Measurements from ENCODE around the gene NFYB. TPM values are rescaled to one million over a fixed set of nuclear protein-coding genes. Genes with fewer than 3 reads are reported as not detected.

Gene NFYB
- total RNA-seq, 2 donors from 2014 or later, result 37.9 to 41.1 TPM

DNA sequence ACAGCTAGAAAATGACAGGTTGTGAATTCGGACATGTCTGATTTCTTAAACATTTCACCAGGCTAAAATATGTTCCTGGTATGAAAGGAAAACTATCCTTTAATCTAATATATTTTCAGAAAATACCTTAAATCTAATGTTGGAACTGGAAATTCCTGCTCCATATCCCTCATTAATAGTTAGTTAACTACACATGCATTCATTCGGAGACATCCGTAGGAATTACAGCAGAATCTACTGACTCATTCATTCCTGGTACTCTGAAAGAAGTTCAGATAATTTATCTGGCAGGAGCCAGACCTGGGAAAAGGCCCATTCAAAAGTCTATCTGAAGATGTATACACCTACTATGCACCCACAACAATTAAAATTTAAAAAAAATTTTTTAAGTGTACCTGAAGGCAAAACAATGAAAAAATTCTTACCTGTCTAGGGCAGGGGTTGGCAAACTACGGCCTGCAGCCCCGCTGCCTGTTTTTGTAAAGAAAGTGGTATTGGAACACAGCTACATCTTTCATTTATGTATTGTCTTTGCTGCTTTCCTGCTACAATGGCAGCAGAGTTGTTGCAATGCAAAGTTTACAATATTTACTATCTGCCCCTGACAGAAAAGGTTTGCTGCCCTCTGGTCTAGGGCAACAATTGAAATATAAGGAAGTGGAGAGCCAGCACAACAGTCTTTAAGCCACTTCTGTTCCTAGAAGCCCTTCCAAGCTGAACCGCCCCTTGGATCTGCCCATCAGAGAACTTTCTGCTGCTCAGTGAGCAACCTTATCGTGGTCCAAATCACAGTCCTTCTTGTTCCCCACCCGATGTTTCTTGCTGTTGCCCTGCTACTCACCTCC lies 17.9 kb upstream of the NFYB start:
- no peak for DNase-seq (ENCODE audit: low spot score)
- Histone ChIP-seq H3K36me3 (no peaks in the 10 kb centered on the region), H3K27ac (no peak overlapping the region), H3K9me3 (no peaks in the 10 kb centered on the region), H3K4me3 (no peak overlapping the region), H3K27me3 (replicated peaks; ENCODE audit: insufficient read depth) (no peaks in the 10 kb centered on the region), H3K4me1 (replicated peaks) (no peaks in the 10 kb centered on the region)
- 88% methylated on average over 8 of the region's 8 CpGs for WGBS
- intact Hi-C loops (cut with DNase I), result no loop called here
- TF ChIP-seq, protein P1, sequence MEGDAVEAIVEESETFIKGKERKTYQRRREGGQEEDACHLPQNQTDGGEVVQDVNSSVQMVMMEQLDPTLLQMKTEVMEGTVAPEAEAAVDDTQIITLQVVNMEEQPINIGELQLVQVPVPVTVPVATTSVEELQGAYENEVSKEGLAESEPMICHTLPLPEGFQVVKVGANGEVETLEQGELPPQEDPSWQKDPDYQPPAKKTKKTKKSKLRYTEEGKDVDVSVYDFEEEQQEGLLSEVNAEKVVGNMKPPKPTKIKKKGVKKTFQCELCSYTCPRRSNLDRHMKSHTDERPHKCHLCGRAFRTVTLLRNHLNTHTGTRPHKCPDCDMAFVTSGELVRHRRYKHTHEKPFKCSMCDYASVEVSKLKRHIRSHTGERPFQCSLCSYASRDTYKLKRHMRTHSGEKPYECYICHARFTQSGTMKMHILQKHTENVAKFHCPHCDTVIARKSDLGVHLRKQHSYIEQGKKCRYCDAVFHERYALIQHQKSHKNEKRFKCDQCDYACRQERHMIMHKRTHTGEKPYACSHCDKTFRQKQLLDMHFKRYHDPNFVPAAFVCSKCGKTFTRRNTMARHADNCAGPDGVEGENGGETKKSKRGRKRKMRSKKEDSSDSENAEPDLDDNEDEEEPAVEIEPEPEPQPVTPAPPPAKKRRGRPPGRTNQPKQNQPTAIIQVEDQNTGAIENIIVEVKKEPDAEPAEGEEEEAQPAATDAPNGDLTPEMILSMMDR (IDR thresholded peaks at IDR 0.05), result no peak
- TF ChIP-seq POLR2A (IDR thresholded peaks at IDR 0.05) (no peak), POLR2AphosphoS5 (IDR thresholded peaks at IDR 0.05) (no peak)

DNA sequence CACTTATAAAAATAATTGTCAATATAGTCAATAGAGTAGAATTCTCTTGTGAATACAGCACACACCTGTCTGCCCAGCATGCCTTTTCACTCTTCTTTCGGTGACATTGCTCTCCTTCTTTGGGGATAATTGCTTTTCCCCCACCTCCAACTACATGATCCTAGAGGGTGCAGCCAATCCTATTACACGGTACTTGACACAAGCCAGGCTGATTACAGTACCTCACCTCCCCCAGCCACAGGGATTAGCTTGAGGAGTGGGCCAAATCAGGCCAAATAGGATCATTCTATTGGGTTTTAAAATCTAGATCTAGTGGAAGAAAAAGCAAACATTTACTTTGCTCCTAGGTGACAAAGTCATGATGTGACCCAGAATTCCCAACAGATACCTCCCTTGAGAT lies 16.8 kb upstream of the NFYB start:
- no peak for DNase-seq (ENCODE audit: low spot score)
- Histone ChIP-seq H3K27ac (no peak overlapping the region), H3K9me3 (no peaks in the 10 kb centered on the region), H3K4me1 (replicated peaks) (no peaks in the 10 kb centered on the region), H3K36me3 (no peaks in the 10 kb centered on the region), H3K27me3 (replicated peaks; ENCODE audit: insufficient read depth) (no peaks in the 10 kb centered on the region), H3K4me3 (no peak overlapping the region)
- intact Hi-C loops (cut with DNase I), result no loop called here
- 84% methylated on average over 2 of the region's 2 CpGs for WGBS
- no peak for TF ChIP-seq POLR2A (IDR thresholded peaks at IDR 0.05)
- TF ChIP-seq, protein P1 (IDR thresholded peaks at IDR 0.05), result no peak
- TF ChIP-seq POLR2AphosphoS5 (IDR thresholded peaks at IDR 0.05), result no peak

DNA sequence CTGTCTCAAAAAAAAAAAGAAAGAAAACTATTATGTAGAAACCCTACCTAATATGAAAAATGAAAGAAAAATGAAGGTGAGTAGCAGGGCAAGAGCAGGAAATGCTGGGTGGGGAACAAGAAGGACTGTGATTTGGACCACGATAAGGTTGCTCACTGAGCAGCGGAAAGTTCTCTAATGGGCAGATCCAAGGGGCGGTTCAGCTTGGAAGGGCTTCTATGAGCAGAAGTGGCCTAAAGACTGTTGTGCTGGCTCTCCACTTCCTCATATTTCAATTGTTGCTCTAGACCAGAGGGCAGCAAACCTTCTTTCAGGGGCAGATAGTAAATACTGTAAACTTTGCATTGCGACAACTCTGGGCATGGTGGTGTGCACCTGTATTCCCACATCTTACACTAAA lies 16.3 kb upstream of the NFYB start:
- H3K9me3 ChIP-seq, result no peaks in the 10 kb centered on the region
- no peak overlapping the region for H3K4me3 ChIP-seq
- TF ChIP-seq, protein P1 (IDR thresholded peaks at IDR 0.05), result no peak
- TF ChIP-seq POLR2AphosphoS5 (IDR thresholded peaks at IDR 0.05), result no peak
- TF ChIP-seq POLR2A (IDR thresholded peaks at IDR 0.05), result no peak
- H3K27me3 ChIP-seq (replicated peaks; ENCODE audit: insufficient read depth), result no peaks in the 10 kb centered on the region
- intact Hi-C loops (cut with DNase I), result no loop called here
- H3K36me3 ChIP-seq, result no peaks in the 10 kb centered on the region
- WGBS, result 78% methylated on average over 4 of the region's 4 CpGs
- DNase-seq (ENCODE audit: low spot score), result no peak
- H3K27ac ChIP-seq, result no peak overlapping the region
- H3K4me1 ChIP-seq (replicated peaks), result no peaks in the 10 kb centered on the region

DNA sequence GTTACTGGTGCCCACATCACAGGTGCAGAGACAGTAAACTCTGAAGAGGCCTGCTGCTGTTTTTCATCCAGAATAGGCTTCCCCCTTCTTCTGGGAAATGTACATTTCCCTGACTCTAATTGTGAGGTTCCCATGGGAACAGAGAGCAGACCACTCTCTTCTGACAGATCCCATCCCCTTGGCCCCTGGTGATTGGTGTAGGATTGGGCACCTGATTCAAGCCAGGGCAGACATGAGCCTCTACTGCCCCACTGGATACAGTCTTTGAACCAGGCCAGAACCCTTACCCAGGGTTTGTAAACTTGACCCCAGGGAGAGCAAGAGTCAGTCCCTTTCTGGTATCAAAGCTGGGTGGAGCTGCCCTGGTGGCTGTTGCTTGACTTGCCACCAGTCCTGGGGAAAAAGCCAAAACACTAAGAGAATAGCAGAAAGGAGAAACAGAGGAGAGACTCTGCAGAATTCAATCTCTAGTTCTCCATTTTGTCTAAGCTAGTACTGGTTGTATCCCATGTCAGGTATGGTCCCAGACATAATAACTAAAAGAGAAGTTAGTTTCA lies 14.8 kb upstream of the NFYB start:
- DNase-seq (ENCODE audit: low spot score), result no peak
- TF ChIP-seq, protein P1 (IDR thresholded peaks at IDR 0.05), result no peak
- TF ChIP-seq POLR2AphosphoS5 (IDR thresholded peaks at IDR 0.05) (no peak), POLR2A (IDR thresholded peaks at IDR 0.05) (no peak)
- intact Hi-C loops (cut with DNase I), result no loop called here

DNA sequence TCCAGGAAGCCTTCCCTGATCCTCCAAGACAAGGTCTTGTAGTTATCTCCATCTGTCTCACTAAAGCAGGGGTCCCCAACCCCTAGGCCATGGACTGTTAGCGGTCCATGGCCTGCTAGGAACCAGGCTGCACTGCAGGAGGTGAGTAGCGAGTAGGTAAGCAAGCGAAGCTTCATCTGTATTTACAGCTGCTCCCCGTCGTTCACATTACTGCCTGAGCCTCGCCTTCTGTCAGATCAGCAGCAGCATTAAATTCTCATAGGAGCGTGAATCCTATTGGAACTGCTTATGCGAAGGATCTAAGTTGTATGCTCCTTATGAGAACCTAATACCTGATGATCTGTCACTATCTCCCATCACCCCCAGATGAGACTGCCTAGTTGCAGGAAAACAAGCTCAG lies 12.4 kb upstream of the NFYB start:
- no peaks in the 10 kb centered on the region for H3K36me3 ChIP-seq
- DNase-seq (ENCODE audit: low spot score), result no peak
- H3K9me3 ChIP-seq, result no peaks in the 10 kb centered on the region
- no peak overlapping the region for H3K4me3 ChIP-seq
- no peak overlapping the region for H3K27ac ChIP-seq
- intact Hi-C loops (cut with DNase I), result no loop called here
- 78% methylated on average over 8 of the region's 8 CpGs for WGBS
- no peak for TF ChIP-seq POLR2A (IDR thresholded peaks at IDR 0.05)
- TF ChIP-seq, protein P1 (IDR thresholded peaks at IDR 0.05), result no peak
- TF ChIP-seq POLR2AphosphoS5 (IDR thresholded peaks at IDR 0.05), result no peak
- no peaks in the 10 kb centered on the region for H3K4me1 ChIP-seq (replicated peaks)
- no peaks in the 10 kb centered on the region for H3K27me3 ChIP-seq (replicated peaks; ENCODE audit: insufficient read depth)

More for the DNA sequence above, 14.8 kb upstream of the NFYB start:
- Histone ChIP-seq H3K9me3 (no peaks in the 10 kb centered on the region), H3K4me3 (no peak overlapping the region), H3K36me3 (no peaks in the 10 kb centered on the region), H3K27me3 (replicated peaks; ENCODE audit: insufficient read depth) (no peaks in the 10 kb centered on the region), H3K27ac (no peak overlapping the region), H3K4me1 (replicated peaks) (no peaks in the 10 kb centered on the region)
